CD14-positive monocyte (primary cell): ENCODE measurements around the gene PKMYT1. TPM values are rescaled to one million over a fixed set of nuclear protein-coding genes. Genes with fewer than 3 reads are reported as not detected.

Source experiments
- DNase-seq, 3 donors: peaks; one replicate each; pipeline ENCODE4 v3.0.0-alpha.2; 2011 to 2022
- H2AFZ ChIP-seq: 2 replicates; pipeline ENCODE4 v1.6.0; 2012; ENCODE audit warnings: mild to moderate bottlenecking, low read depth, low read length, inconsistent platforms; ENCODE audit not compliant: insufficient read depth, poor library complexity, severe bottlenecking
- H3K27ac ChIP-seq, 2 donors: 1 replicate in 1 of 2; 2 replicates in 1 of 2; pipeline ENCODE4 v1.5.1; 2012 to 2013; ENCODE audit warnings: low read length in 2 of 2, control low read depth in 1 of 2, inconsistent platforms in 1 of 2, low read depth in 1 of 2, mild to moderate bottlenecking in 1 of 2
- H3K27me3 ChIP-seq, 2 donors: one replicate each; pipeline versions ENCODE4 v1.6.0 to v1.6.1; 2011 to 2013; ENCODE audit warnings: low read length in 2 of 2; ENCODE audit not compliant: control insufficient read depth in 2 of 2, insufficient read depth in 2 of 2
- H3K36me3 ChIP-seq, 2 donors: replicated peaks in 1 of 2; 1 replicate in 1 of 2; 2 replicates in 1 of 2; pipeline versions ENCODE4 v1.5.1 to v1.6.1; 2012 to 2013; ENCODE audit warnings: low read length in 2 of 2, control low read depth in 1 of 2, inconsistent platforms in 1 of 2, mild to moderate bottlenecking in 1 of 2; ENCODE audit not compliant: insufficient read depth in 2 of 2, control insufficient read depth in 1 of 2
- H3K4me1 ChIP-seq, 2 donors: 1 replicate in 1 of 2; 2 replicates in 1 of 2; pipeline versions ENCODE4 v1.5.1 to v1.6.1; 2012 to 2013; ENCODE audit warnings: low read length in 2 of 2, control low read depth in 1 of 2, inconsistent platforms in 1 of 2, mild to moderate bottlenecking in 1 of 2, moderate library complexity in 1 of 2; ENCODE audit not compliant: insufficient read depth in 2 of 2, control insufficient read depth in 1 of 2
- H3K4me2 ChIP-seq: replicated peaks from 2 replicates; pipeline ENCODE3; 2012; ENCODE audit warnings: low read length, moderate library complexity, mild to moderate bottlenecking; ENCODE audit not compliant: poor library complexity, severe bottlenecking; ENCODE audit errors: extremely low read depth
- H3K4me3 ChIP-seq, 3 experiments: fragments of 200-600 bp in 1 of 3; sonication (generic) in 1 of 3; replicated peaks in 1 of 3; 1 replicate in 2 of 3; 2 replicates in 1 of 3; pipeline ENCODE4 v1.5.1; 2011 to 2013; ENCODE audit warnings: low read length in 3 of 3, mild to moderate bottlenecking in 3 of 3, control low read depth in 2 of 3, low read depth in 2 of 3, inconsistent platforms in 1 of 3, moderate library complexity in 1 of 3
- H3K79me2 ChIP-seq: 2 replicates; pipeline ENCODE4 v1.6.0; 2012; ENCODE audit warnings: mild to moderate bottlenecking, control low read depth, inconsistent platforms, low read length, moderate library complexity; ENCODE audit not compliant: insufficient read depth
- H3K9ac ChIP-seq: 2 replicates; pipeline ENCODE4 v1.6.0; 2017; ENCODE audit warnings: low read length, mild to moderate bottlenecking; ENCODE audit not compliant: insufficient read depth, poor library complexity, severe bottlenecking
- H3K9me3 ChIP-seq, 2 donors: replicated peaks in 1 of 2; 1 replicate in 1 of 2; 2 replicates in 1 of 2; pipeline versions ENCODE4 v1.5.1 to v1.6.1; 2012 to 2013; ENCODE audit warnings: low read length in 2 of 2, control low read depth in 1 of 2; ENCODE audit not compliant: control insufficient read depth in 1 of 2, insufficient read depth in 1 of 2
- H4K20me1 ChIP-seq: 2 replicates; pipeline ENCODE4 v1.6.0; 2012; ENCODE audit warnings: mild to moderate bottlenecking, low read length, control low read depth, moderate library complexity; ENCODE audit not compliant: insufficient read depth
- H3K27ac Mint-ChIP-seq, 7 donors: one replicate each; pipeline ENCODE4 v1.8.0; 2020; ENCODE audit warnings: mild to moderate bottlenecking in 7 of 7, mixed read lengths in 7 of 7, moderate library complexity in 6 of 7, inconsistent platforms in 2 of 7
- H3K27me3 Mint-ChIP-seq, 3 donors: one replicate each; pipeline ENCODE4 v1.8.0; 2021 to 2022; ENCODE audit warnings: low read depth in 3 of 3, mild to moderate bottlenecking in 3 of 3, mixed read lengths in 3 of 3, moderate library complexity in 3 of 3, inconsistent platforms in 1 of 3
- H3K36me3 Mint-ChIP-seq, 2 donors: one replicate each; pipeline ENCODE4 v1.8.0; 2020; ENCODE audit warnings: mixed read lengths in 2 of 2, inconsistent platforms in 1 of 2, mild to moderate bottlenecking in 1 of 2
- H3K4me1 Mint-ChIP-seq: one replicate; pipeline ENCODE4 v1.8.0; 2020; ENCODE audit warnings: mild to moderate bottlenecking, mixed read lengths
- H3K4me3 Mint-ChIP-seq, 2 donors: one replicate each; pipeline ENCODE4 v1.8.0; 2020; ENCODE audit warnings: mild to moderate bottlenecking in 2 of 2, mixed read lengths in 2 of 2, moderate library complexity in 1 of 2
- H3K9me3 Mint-ChIP-seq, 7 donors: one replicate each; pipeline ENCODE4 v1.8.0; 2020 to 2022; ENCODE audit warnings: mixed read lengths in 7 of 7, mild to moderate bottlenecking in 6 of 7, moderate library complexity in 6 of 7, inconsistent platforms in 2 of 7
- WGBS: methylation state at CpG from one replicate; pipeline ENCODE4 v1.1.5; 2013; ENCODE audit warnings: missing lambda C conversion rate; ENCODE audit not compliant: insufficient coverage; 5-methylcytosine and 5-hydroxymethylcytosine counted together
- intact Hi-C, 2 donors: fragments of 100-400 bp; cut with micrococcal nuclease; formaldehyde crosslinking; loops; one replicate each; pipeline versions ENCODE4 v1.15.0 to v1.15.1; 2023
- polyA plus RNA-seq, 3 donors: library from polyadenylated mRNA; depleted of rRNA in 1 of 3; unstranded in 2 of 3; stranded (reverse) in 1 of 3; fragments of 300-500 nt in 2 of 3; fragments of >200 nt in 1 of 3; fragmentation: Illumina TruSeq in 2 of 3; gene quantifications; 1 replicate in 2 of 3; 2 replicates in 1 of 3; pipeline ENCODE4 v1.2.3, GENCODE V29; 2012 to 2021
- TF ChIP-seq, protein P1 (sequence below): fragments of 200-600 bp; IDR thresholded peaks from one replicate; pipeline ENCODE4 v1.8.0; 2022; ENCODE audit warnings: antibody characterized with exemption, mild to moderate bottlenecking

Gene PKMYT1
- polyA plus RNA-seq, 3 donors, result 0.39 to 3.2 (median 3.0) TPM

DNA sequence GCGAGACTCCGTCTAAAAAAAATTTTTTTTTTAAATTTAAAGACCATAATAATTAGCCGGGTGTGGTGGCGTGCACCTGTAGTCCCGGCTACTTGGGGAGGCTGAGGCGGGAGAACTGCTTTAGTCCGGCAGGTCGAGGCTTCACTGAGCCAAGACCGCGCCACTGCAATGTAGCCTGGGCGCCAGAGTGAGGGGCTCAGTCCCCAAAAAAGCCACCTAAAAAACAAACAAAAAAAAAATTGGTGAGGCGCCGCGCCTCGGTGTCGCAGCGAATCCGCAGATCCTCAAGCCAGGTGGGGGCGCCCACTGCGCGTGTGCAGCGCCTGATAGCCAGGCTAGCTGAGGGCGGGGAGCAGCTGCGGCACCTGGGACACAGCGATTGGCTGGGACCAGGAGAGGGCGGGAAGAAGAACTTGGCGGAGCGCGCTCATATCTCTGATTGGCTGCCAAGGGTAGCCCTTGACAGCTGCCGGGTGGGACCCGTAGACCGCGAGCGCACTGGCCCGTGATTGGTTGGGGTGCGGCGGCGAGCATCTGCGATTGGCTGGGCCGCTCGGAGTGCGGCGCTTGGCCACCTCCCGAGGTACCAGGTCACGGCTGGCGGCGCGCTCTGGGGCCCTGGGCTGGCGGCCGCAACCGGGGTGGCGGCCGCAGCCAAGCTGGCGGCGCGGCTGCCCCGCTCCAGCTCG is 23.5 kb upstream of the PKMYT1 start:
- Mint-ChIP-seq H3K4me1 (peaks cover 38% of the 10 kb centered on the region), H3K27ac (no peak overlapping the region)

DNA sequence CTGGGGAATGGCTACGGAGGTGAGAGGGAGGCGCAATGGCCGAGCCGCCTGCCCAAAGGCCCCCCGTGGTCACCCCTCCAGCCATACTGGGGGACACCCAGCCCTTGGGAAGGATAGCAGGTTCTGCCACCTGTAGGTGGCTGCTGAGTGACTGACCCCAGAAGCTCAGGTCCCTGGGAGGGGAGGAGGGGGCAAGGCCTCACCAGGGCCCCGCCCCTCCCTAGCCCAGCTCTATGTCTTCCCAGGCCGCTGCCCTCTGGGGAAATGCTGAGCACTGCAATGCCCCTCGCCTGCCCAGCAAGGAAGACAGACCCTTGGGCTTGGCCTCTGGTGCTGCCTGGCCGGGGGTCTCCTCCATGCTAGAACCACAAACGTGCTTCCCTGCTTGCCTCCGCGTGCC is 21.1 kb upstream of the PKMYT1 start:
- Histone ChIP-seq H3K27ac (no peak overlapping the region), H3K79me2 (no peaks in the 10 kb centered on the region), H2AFZ (no peak overlapping the region), H3K4me2 (no peak overlapping the region), H3K9ac (no peak overlapping the region), H3K27me3 (peaks cover 0 to 2% of the 10 kb centered on the region in 2 donors), H3K36me3 (no peaks in the 10 kb centered on the region), H3K9me3 (no peaks in the 10 kb centered on the region), H3K4me1 (peaks cover 16 to 17% of the 10 kb centered on the region in 2 donors), H3K4me3 (no peak overlapping the region), H4K20me1 (no peaks in the 10 kb centered on the region)
- Mint-ChIP-seq H3K27me3 (peaks cover 0 to 24% (median 16%) of the 10 kb centered on the region in 3 donors), H3K9me3 (peaks cover 0 to 3% (median 0%) of the 10 kb centered on the region in 7 donors), H3K36me3 (peaks cover 0 to under 1% of the 10 kb centered on the region in 2 donors), H3K4me3 (peak overlapping the region in 1 of 2 donors; percentile 48), H3K27ac (peak overlapping the region in 1 of 7 donors; percentile 48), H3K4me1 (peaks cover 14% of the 10 kb centered on the region)
- intact Hi-C loops, result loop anchor here in 1 of 2 donors (2.0 kb wide), 1 partner anchor 13 kb away; no protein-coding TSS in a partner anchor
- DNase-seq, result no peak
- TF ChIP-seq, protein P1, sequence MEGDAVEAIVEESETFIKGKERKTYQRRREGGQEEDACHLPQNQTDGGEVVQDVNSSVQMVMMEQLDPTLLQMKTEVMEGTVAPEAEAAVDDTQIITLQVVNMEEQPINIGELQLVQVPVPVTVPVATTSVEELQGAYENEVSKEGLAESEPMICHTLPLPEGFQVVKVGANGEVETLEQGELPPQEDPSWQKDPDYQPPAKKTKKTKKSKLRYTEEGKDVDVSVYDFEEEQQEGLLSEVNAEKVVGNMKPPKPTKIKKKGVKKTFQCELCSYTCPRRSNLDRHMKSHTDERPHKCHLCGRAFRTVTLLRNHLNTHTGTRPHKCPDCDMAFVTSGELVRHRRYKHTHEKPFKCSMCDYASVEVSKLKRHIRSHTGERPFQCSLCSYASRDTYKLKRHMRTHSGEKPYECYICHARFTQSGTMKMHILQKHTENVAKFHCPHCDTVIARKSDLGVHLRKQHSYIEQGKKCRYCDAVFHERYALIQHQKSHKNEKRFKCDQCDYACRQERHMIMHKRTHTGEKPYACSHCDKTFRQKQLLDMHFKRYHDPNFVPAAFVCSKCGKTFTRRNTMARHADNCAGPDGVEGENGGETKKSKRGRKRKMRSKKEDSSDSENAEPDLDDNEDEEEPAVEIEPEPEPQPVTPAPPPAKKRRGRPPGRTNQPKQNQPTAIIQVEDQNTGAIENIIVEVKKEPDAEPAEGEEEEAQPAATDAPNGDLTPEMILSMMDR, result no peak
- WGBS, result 91% methylated on average over 11 of the region's 12 CpGs

More for the DNA sequence above, 23.5 kb upstream of the PKMYT1 start:
- Histone ChIP-seq H2AFZ (no peak overlapping the region), H3K4me3 (no peak overlapping the region), H3K36me3 (no peaks in the 10 kb centered on the region), H3K27me3 (peaks cover 0 to 2% of the 10 kb centered on the region in 2 donors), H3K27ac (no peak overlapping the region), H4K20me1 (no peaks in the 10 kb centered on the region), H3K79me2 (no peaks in the 10 kb centered on the region), H3K4me1 (peaks cover 40 to 41% of the 10 kb centered on the region in 2 donors), H3K9me3 (no peaks in the 10 kb centered on the region), H3K4me2 (peak overlapping the region; percentile 26), H3K9ac (no peak overlapping the region)
- under 1% methylated on average over 49 of the region's 58 CpGs for WGBS
- H3K4me3 Mint-ChIP-seq, result peak overlapping the region; percentile 42 to 64
- peaks cover 0 to 3% (median 0%) of the 10 kb centered on the region in 7 donors for H3K9me3 Mint-ChIP-seq
- intact Hi-C loops, result loop anchor here in 1 of 2 donors (2.0 kb wide), 1 partner anchor 25 kb away; no protein-coding TSS in a partner anchor
- TF ChIP-seq, protein P1, result peak; percentile 34
- peak; percentile 98 to 99 (median 98) for DNase-seq
- H3K36me3 Mint-ChIP-seq, result peaks cover 5 to 6% of the 10 kb centered on the region in 2 donors
- H3K27me3 Mint-ChIP-seq, result peaks cover 0 to 21% (median 17%) of the 10 kb centered on the region in 3 donors
